ENCODE results near the gene VAV3. TPM values are rescaled to one million over a fixed set of nuclear protein-coding genes. Genes with fewer than 3 reads are reported as not detected.

Gene VAV3
- total RNA-seq, 2 donors from 2014 or later = 6.9 to 7.7 TPM

DNA sequence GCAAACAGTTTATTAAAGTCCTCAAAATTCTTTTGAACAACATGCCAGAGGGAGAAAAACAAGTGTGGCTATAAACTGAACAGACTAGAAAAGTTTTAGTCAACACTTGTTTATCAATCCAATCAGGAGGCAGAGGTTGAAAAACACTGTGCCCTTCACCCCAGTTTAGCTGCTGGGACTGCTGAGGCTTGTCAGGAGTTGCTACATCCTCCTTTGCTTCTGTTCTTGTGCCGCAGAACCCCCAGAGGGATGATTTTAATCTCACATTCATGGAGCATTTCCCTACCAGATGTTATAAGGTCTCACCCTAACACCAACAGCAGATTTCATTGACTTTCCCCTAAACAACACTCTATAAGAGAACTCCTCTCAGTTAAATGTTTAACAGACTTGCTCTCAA is 321.2 kb downstream of the VAV3 start:
- Histone ChIP-seq H3K4me3 (no peak overlapping the region), H3K9me3 (no peaks in the 10 kb centered on the region), H3K27me3 (replicated peaks; ENCODE audit: insufficient read depth) (no peaks in the 10 kb centered on the region), H3K4me1 (ENCODE audit: control insufficient read depth in 1 of 2, low read depth in 2 of 2) (no peaks in the 10 kb centered on the region), H3K27ac (no peak overlapping the region), H3K36me3 (no peaks in the 10 kb centered on the region)
- TF ChIP-seq, protein P1, sequence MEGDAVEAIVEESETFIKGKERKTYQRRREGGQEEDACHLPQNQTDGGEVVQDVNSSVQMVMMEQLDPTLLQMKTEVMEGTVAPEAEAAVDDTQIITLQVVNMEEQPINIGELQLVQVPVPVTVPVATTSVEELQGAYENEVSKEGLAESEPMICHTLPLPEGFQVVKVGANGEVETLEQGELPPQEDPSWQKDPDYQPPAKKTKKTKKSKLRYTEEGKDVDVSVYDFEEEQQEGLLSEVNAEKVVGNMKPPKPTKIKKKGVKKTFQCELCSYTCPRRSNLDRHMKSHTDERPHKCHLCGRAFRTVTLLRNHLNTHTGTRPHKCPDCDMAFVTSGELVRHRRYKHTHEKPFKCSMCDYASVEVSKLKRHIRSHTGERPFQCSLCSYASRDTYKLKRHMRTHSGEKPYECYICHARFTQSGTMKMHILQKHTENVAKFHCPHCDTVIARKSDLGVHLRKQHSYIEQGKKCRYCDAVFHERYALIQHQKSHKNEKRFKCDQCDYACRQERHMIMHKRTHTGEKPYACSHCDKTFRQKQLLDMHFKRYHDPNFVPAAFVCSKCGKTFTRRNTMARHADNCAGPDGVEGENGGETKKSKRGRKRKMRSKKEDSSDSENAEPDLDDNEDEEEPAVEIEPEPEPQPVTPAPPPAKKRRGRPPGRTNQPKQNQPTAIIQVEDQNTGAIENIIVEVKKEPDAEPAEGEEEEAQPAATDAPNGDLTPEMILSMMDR (IDR thresholded peaks at IDR 0.05) = no peak
- no peak for ATAC-seq (ENCODE audit: insufficient number of reproducible peaks, low FRiP score, low read depth)
- no peak for DNase-seq (ENCODE audit: low spot score)

DNA sequence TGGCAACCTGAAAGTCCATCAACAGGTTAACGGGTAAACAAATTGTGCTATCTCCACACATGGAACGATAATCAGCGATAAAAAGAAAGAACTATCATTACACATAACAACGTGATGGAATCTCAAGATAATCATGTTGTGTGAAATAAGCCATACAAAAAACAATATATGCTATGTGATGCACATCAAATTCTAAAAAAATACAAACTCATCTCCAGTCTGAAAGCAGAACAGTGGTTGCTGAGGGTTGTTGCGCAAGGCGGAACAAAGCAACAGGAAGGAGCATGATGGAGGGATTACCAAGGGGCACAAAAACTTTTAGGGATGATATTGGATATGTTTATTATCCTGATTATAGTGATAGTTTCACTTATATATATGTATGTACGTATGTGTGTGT is 324.8 kb downstream of the VAV3 start:
- DNase-seq (ENCODE audit: low spot score) = no peak
- no peak overlapping the region for H3K27ac ChIP-seq
- no peak for ATAC-seq (ENCODE audit: insufficient number of reproducible peaks, low FRiP score, low read depth)
- H3K27me3 ChIP-seq (replicated peaks; ENCODE audit: insufficient read depth) = no peaks in the 10 kb centered on the region
- TF ChIP-seq, protein P1 (IDR thresholded peaks at IDR 0.05) = no peak
- H3K9me3 ChIP-seq = no peaks in the 10 kb centered on the region
- no peaks in the 10 kb centered on the region for H3K4me1 ChIP-seq (ENCODE audit: control insufficient read depth in 1 of 2, low read depth in 2 of 2)
- H3K4me3 ChIP-seq = no peak overlapping the region
- H3K36me3 ChIP-seq = no peaks in the 10 kb centered on the region

DNA sequence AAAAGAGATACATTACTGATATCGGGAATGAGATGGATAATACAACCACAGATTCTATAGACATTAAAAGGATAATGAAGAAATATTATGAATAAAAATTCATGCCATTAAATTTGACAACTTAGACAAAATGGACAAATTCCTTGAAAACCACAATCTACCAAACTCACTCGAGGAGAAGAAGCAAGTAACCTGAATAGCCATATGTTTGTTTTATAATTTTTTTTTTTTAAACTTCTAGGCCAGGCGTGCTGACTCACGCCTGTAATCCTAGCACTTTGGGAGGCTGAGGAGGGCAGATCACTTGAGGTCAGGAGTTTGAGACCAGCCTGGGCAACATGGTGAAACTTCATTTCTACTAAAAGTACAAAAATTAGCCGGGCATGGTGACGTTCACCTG is 327.9 kb downstream of the VAV3 start:
- DNase-seq (ENCODE audit: low spot score) (no peak), ATAC-seq (ENCODE audit: insufficient number of reproducible peaks, low FRiP score, low read depth) (no peak)
- no peaks in the 10 kb centered on the region for H3K4me1 ChIP-seq (ENCODE audit: control insufficient read depth in 1 of 2, low read depth in 2 of 2)
- no peaks in the 10 kb centered on the region for H3K9me3 ChIP-seq
- no peak overlapping the region for H3K27ac ChIP-seq
- no peaks in the 10 kb centered on the region for H3K27me3 ChIP-seq (replicated peaks; ENCODE audit: insufficient read depth)
- no peak overlapping the region for H3K4me3 ChIP-seq
- TF ChIP-seq, protein P1 (IDR thresholded peaks at IDR 0.05) = no peak
- H3K36me3 ChIP-seq = no peaks in the 10 kb centered on the region

DNA sequence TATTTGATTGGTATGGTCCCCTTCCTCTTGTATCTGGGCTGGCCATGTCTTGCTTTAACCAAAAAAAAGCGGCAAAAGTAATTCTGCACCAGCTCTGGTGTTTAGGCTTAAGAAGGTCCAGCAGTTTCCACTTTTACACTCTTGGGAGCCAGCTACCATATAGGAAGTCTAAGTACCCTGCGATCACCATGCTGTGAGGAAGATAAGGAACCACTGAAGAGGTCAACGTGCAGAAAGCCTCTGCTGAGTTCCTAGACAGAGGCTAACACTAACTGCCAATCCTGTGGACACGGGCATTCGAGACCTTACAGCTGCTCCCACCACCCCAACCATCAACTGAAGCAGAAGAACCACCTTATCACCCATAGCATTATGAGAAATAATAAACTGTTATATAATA is 331.4 kb downstream of the VAV3 start:
- DNase-seq (ENCODE audit: low spot score) (no peak), ATAC-seq (ENCODE audit: insufficient number of reproducible peaks, low FRiP score, low read depth) (no peak)
- Histone ChIP-seq H3K4me1 (ENCODE audit: control insufficient read depth in 1 of 2, low read depth in 2 of 2) (no peaks in the 10 kb centered on the region), H3K36me3 (no peaks in the 10 kb centered on the region), H3K27me3 (replicated peaks; ENCODE audit: insufficient read depth) (no peaks in the 10 kb centered on the region), H3K4me3 (no peak overlapping the region), H3K27ac (no peak overlapping the region), H3K9me3 (no peaks in the 10 kb centered on the region)
- TF ChIP-seq, protein P1 (IDR thresholded peaks at IDR 0.05) = no peak

DNA sequence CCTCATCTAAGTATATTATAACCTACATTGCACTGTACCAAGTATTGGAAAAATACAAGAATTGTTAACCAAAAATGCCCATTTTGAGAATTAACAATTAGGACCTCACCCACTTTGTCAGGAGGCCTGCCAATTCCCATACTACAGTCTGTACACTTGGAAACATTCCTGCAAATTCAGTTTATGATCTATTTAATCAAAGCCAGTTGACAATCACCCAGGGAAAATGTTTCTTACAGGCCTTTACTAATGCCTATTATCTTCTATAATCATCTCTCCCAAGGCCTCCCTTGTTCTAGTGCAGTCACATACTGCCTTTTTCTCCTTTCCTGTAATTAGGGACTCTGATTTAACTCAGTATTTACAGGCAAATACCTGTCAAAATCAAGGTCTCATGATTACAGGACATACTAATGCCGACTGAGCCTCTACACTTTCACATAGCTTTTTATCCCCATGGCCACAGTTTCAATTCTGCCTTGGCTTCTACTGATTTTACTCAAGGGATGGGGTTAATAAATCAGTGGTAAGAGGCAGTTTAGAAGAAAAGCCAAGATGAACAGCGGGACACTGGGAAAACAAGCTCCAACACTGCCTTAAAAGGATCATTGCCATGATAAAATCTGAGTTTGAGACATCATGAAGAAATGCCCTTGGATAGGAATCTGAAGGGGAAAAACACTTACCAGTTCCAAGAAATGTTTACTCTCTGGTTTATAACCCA is 338.7 kb downstream of the VAV3 start:
- TF ChIP-seq, protein P1 (IDR thresholded peaks at IDR 0.05) = no peak
- DNase-seq (ENCODE audit: low spot score) (no peak), ATAC-seq (ENCODE audit: insufficient number of reproducible peaks, low FRiP score, low read depth) (no peak)
- H3K4me3 ChIP-seq = no peak overlapping the region
- H3K9me3 ChIP-seq = no peaks in the 10 kb centered on the region
- no peak overlapping the region for H3K27ac ChIP-seq
- no peaks in the 10 kb centered on the region for H3K36me3 ChIP-seq
- H3K4me1 ChIP-seq (ENCODE audit: control insufficient read depth in 1 of 2, low read depth in 2 of 2) = no peaks in the 10 kb centered on the region
- H3K27me3 ChIP-seq (replicated peaks; ENCODE audit: insufficient read depth) = no peaks in the 10 kb centered on the region
